ENCODE data around the gene CCBE1. TPM values are rescaled to one million over a fixed set of nuclear protein-coding genes. Genes with fewer than 3 reads are reported as not detected.

Gene CCBE1
- total RNA-seq, 2 donors from 2014 or later = 0.27 to 3.1 TPM

DNA sequence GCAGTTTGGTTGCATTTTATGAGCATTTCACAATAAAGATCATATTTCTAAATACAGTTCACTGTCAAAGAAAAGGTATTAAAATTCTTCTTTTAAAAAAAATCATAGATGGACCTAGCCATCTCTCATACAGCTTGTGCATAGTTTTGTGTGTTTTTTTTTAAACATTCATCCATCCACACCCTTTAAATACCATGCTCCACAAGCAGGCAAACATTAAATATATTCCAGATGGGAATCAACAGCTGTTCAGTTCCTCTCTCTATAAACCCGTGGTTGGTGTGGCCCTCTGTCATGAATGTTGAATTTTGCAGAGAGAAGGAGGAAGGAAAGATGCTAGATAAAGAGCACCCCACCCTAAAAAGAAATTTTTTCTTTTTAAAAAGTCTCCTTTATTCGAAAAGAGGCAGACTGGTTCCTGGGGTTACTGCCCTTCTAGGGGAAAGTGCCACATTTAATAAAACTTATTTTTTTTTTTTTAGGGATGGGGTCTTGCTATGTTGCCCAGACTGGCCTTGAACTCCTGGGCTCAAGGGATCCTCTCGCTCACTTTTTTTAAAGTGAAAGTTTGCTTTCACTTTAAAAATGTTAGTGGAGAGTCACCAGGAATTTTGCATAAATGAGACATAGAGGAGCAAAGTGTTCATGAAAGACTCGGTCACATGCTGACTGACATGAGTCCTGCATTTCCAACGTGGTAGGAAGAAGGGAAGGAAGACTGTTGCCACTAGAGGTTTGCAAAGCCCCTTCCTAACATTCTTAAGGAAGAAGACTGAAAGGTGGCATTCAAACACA, 264.2 kb downstream of the CCBE1 start:
- Histone ChIP-seq H3K4me1 (no peaks in the 10 kb centered on the region), H3K9ac (ENCODE audit: low read depth in 2 of 2, low read length in 2 of 2) (no peak overlapping the region), H3K9me3 (no peaks in the 10 kb centered on the region), H3K36me3 (no peaks in the 10 kb centered on the region), H3K4me3 (no peak overlapping the region), H3K27me3 (no peaks in the 10 kb centered on the region), H3K27ac (no peak overlapping the region)
- TF ChIP-seq CTCF (IDR thresholded peaks at IDR 0.05) = no peak
- no peak for DNase-seq
- intact Hi-C loops (cut with DNase I) = no loop called here

- H3K4me3 ChIP-seq = no peak overlapping the region
- intact Hi-C loops (cut with DNase I) = no loop called here
- no peaks in the 10 kb centered on the region for H3K9me3 ChIP-seq
- no peak for TF ChIP-seq CTCF (IDR thresholded peaks at IDR 0.05)
- DNase-seq = no peak
- H3K27me3 ChIP-seq = no peaks in the 10 kb centered on the region
- H3K27ac ChIP-seq = no peak overlapping the region
- no peaks in the 10 kb centered on the region for H3K4me1 ChIP-seq
- no peaks in the 10 kb centered on the region for H3K36me3 ChIP-seq
- no peak overlapping the region for H3K9ac ChIP-seq (ENCODE audit: low read depth in 2 of 2, low read length in 2 of 2)
These were observed 266.1 kb downstream of the CCBE1 start for GRCh38 chr18:59431131-59431530.

GRCh38 chr18:59429608-59430007, 267.6 kb downstream of the CCBE1 start:
- no peak overlapping the region for H3K27ac ChIP-seq
- no peaks in the 10 kb centered on the region for H3K4me1 ChIP-seq
- H3K36me3 ChIP-seq = no peaks in the 10 kb centered on the region
- no peak for TF ChIP-seq CTCF (IDR thresholded peaks at IDR 0.05)
- DNase-seq = no peak
- intact Hi-C loops (cut with DNase I) = no loop called here
- no peak overlapping the region for H3K9ac ChIP-seq (ENCODE audit: low read depth in 2 of 2, low read length in 2 of 2)
- no peaks in the 10 kb centered on the region for H3K9me3 ChIP-seq
- no peaks in the 10 kb centered on the region for H3K27me3 ChIP-seq
- H3K4me3 ChIP-seq = no peak overlapping the region

- Histone ChIP-seq H3K4me1 (no peaks in the 10 kb centered on the region), H3K36me3 (no peaks in the 10 kb centered on the region), H3K9ac (ENCODE audit: low read depth in 2 of 2, low read length in 2 of 2) (no peak overlapping the region), H3K27me3 (no peaks in the 10 kb centered on the region), H3K27ac (no peak overlapping the region), H3K9me3 (no peaks in the 10 kb centered on the region), H3K4me3 (no peak overlapping the region)
- intact Hi-C loops (cut with DNase I) = no loop called here
- TF ChIP-seq CTCF (IDR thresholded peaks at IDR 0.05) = no peak
- no peak for DNase-seq
These were observed 269.2 kb downstream of the CCBE1 start for GRCh38 chr18:59428018-59428417.

DNA sequence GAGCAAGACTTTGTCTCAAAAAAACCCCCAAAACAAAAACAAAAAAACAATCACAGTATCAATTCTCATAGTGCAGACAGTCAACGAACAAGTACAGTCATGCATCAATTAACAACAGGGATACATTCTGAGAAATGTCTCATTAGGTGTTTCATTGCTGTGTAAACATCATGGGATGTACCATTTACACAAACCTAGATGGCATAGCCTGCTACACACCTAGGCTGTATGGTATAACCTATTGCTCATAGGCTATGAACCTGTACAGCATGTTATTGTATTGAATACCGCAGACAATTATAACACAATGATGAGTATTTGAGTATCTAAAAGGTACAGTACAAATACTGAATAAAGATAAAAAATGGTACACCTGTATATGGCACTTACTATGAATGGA, 270.4 kb downstream of the CCBE1 start:
- Histone ChIP-seq H3K9ac (ENCODE audit: low read depth in 2 of 2, low read length in 2 of 2) (no peak overlapping the region), H3K9me3 (no peaks in the 10 kb centered on the region), H3K27me3 (no peaks in the 10 kb centered on the region), H3K4me1 (no peaks in the 10 kb centered on the region), H3K27ac (no peak overlapping the region), H3K4me3 (no peak overlapping the region), H3K36me3 (no peaks in the 10 kb centered on the region)
- DNase-seq = no peak
- intact Hi-C loops (cut with DNase I) = no loop called here
- no peak for TF ChIP-seq CTCF (IDR thresholded peaks at IDR 0.05)
